H1 (cell line): Measurements from ENCODE around the gene NOS1AP. TPM values are rescaled to one million over a fixed set of nuclear protein-coding genes. Genes with fewer than 3 reads are reported as not detected.

Experiments used
- CTCF ChIA-PET: fragments of 300-600 bp; sonication (Branson Sonifier 250); formaldehyde crosslinking; loops from one replicate; lab custom pipeline; 2021; ENCODE audit not compliant: partially characterized antibody; lab: Charles Lee
- POLR2A ChIA-PET: fragments of 300-600 bp; sonication (Branson Sonifier 250); formaldehyde crosslinking; loops from one replicate; lab custom pipeline; 2021; ENCODE audit warnings: inconsistent platforms; ENCODE audit not compliant: partially characterized antibody; lab: Charles Lee
- DNase-seq, 2 experiments: peaks; one replicate each; pipeline versions ENCODE4 v3.0.0 to v3.0.0-alpha.2; 2010 to 2022; ENCODE audit warnings: low spot score in 2 of 2, low read depth in 1 of 2, mixed read lengths in 1 of 2
- FAIRE-seq: peaks from 2 replicates; lab custom pipeline; 2011; peaks lifted over from hg19 to GRCh38; lab: Jason Lieb, UNC
- H2AFZ ChIP-seq: 2 replicates; pipeline ENCODE4 v1.8.1; 2012; ENCODE audit warnings: low read length, inconsistent platforms
- H2AK5ac ChIP-seq: 2 replicates; pipeline ENCODE4 v1.6.1; 2013; ENCODE audit warnings: low read depth, low read length
- H2BK120ac ChIP-seq: replicated peaks from 2 replicates; pipeline ENCODE3; 2013; ENCODE audit warnings: low read depth, low read length, inconsistent platforms
- H2BK12ac ChIP-seq: 2 replicates; pipeline ENCODE4 v1.6.1; 2013; ENCODE audit warnings: low read depth, low read length
- H2BK15ac ChIP-seq: 2 replicates; pipeline ENCODE4 v1.6.1; 2013; ENCODE audit warnings: low read length
- H2BK20ac ChIP-seq: 2 replicates; pipeline ENCODE4 v1.6.1; 2013; ENCODE audit warnings: low read length
- H2BK5ac ChIP-seq: 2 replicates; pipeline ENCODE4 v1.6.1; 2013; ENCODE audit warnings: low read depth, low read length
- H3K14ac ChIP-seq: 2 replicates; pipeline ENCODE4 v1.6.1; 2013; ENCODE audit warnings: inconsistent platforms; ENCODE audit not compliant: insufficient read length
- H3K18ac ChIP-seq: 2 replicates; pipeline ENCODE4 v1.6.1; 2013; ENCODE audit warnings: low read length; ENCODE audit errors: extremely low read depth
- H3K23ac ChIP-seq: 2 replicates; pipeline ENCODE4 v1.6.1; 2013; ENCODE audit warnings: inconsistent platforms; ENCODE audit not compliant: insufficient read length
- H3K23me2 ChIP-seq: 2 replicates; pipeline ENCODE4 v1.6.1; 2013; ENCODE audit warnings: low read depth, low read length
- H3K27ac ChIP-seq: 2 replicates; pipeline ENCODE4 v1.6.1; 2011; ENCODE audit warnings: low read depth, low read length, inconsistent platforms
- H3K27me3 ChIP-seq, 4 experiments: replicated peaks in 1 of 4; 1 replicate in 1 of 4; 2 replicates in 3 of 4; pipeline versions ENCODE4 v1.6.1 to v1.8.1; 2011 to 2013; ENCODE audit warnings: low read length in 3 of 4, mild to moderate bottlenecking in 3 of 4, inconsistent platforms in 2 of 4, mixed read lengths in 2 of 4, moderate library complexity in 1 of 4; ENCODE audit not compliant: control insufficient read depth in 3 of 4, insufficient read depth in 3 of 4; ENCODE audit errors: extremely low read depth in 1 of 4
- H3K36me3 ChIP-seq, 4 experiments: 2 replicates each; pipeline versions ENCODE4 v1.6.1 to v1.8.1; 2011 to 2013; ENCODE audit warnings: mild to moderate bottlenecking in 4 of 4, low read length in 3 of 4, moderate library complexity in 2 of 4, control low read depth in 1 of 4, inconsistent platforms in 1 of 4; ENCODE audit not compliant: insufficient read depth in 4 of 4, control insufficient read depth in 2 of 4
- H3K4ac ChIP-seq: replicated peaks from 2 replicates; pipeline ENCODE3; 2013; ENCODE audit warnings: low read length, low read depth, mixed read lengths, inconsistent platforms; ENCODE audit not compliant: insufficient read length
- H3K4me1 ChIP-seq, 4 experiments: replicated peaks in 1 of 4; 1 replicate in 1 of 4; 2 replicates in 3 of 4; pipeline versions ENCODE4 v1.6.1 to v1.8.1; 2011 to 2013; ENCODE audit warnings: low read length in 3 of 4, inconsistent platforms in 2 of 4, mixed read lengths in 1 of 4; ENCODE audit not compliant: insufficient read depth in 4 of 4, control insufficient read depth in 3 of 4
- H3K4me2 ChIP-seq, 2 experiments: 2 replicates each; pipeline versions ENCODE4 v1.6.1 to v1.8.1; 2011 to 2013; ENCODE audit warnings: low read depth in 2 of 2, low read length in 2 of 2, control low read depth in 1 of 2, inconsistent platforms in 1 of 2, mild to moderate bottlenecking in 1 of 2; ENCODE audit not compliant: insufficient read depth in 1 of 2
- H3K4me3 ChIP-seq, 4 experiments: fragments of 200-600, 300-600 bp in 1 of 4; sonication (generic), shearing (Covaris generic), sonication (Bioruptor Twin) in 1 of 4; 2 replicates each; pipeline versions ENCODE4 v1.5.1 to v1.8.1; 2011 to 2016; ENCODE audit warnings: low read length in 4 of 4, low read depth in 3 of 4, control low read depth in 2 of 4, inconsistent platforms in 2 of 4, mild to moderate bottlenecking in 2 of 4, mixed read lengths in 1 of 4, moderate library complexity in 1 of 4; ENCODE audit not compliant: insufficient read depth in 2 of 4; ENCODE audit errors: extremely low read depth in 1 of 4
- H3K56ac ChIP-seq: replicated peaks from 2 replicates; pipeline ENCODE3; 2013; ENCODE audit warnings: low read depth, mild to moderate bottlenecking, mixed read lengths, low read length, inconsistent platforms; ENCODE audit not compliant: insufficient read length
- H3K79me1 ChIP-seq: 2 replicates; pipeline ENCODE4 v1.6.1; 2013; ENCODE audit warnings: low read depth, low read length, control low read depth
- H3K79me2 ChIP-seq, 2 experiments: 2 replicates each; pipeline versions ENCODE4 v1.6.1 to v1.8.1; 2012 to 2013; ENCODE audit warnings: low read length in 2 of 2, mild to moderate bottlenecking in 2 of 2, inconsistent platforms in 1 of 2; ENCODE audit not compliant: insufficient read depth in 2 of 2, control insufficient read depth in 1 of 2
- H3K9ac ChIP-seq, 4 experiments: replicated peaks in 1 of 4; 1 replicate in 1 of 4; 2 replicates in 3 of 4; pipeline versions ENCODE4 v1.6.1 to v1.8.1; 2011 to 2013; ENCODE audit warnings: low read depth in 3 of 4, low read length in 3 of 4, control low read depth in 2 of 4, mild to moderate bottlenecking in 2 of 4, moderate library complexity in 2 of 4, inconsistent platforms in 1 of 4; ENCODE audit errors: extremely low read depth in 1 of 4
- H3K9me3 ChIP-seq, 2 experiments: 2 replicates each; pipeline versions ENCODE4 v1.6.1 to v1.8.1; 2012 to 2013; ENCODE audit warnings: mild to moderate bottlenecking in 2 of 2, moderate library complexity in 2 of 2, control low read depth in 1 of 2, inconsistent platforms in 1 of 2, low read depth in 1 of 2, low read length in 1 of 2, mixed read lengths in 1 of 2; ENCODE audit not compliant: insufficient read depth in 2 of 2
- H4K20me1 ChIP-seq, 2 experiments: replicated peaks in 1 of 2; 2 replicates each; pipeline versions ENCODE3 to v1.8.1; 2011 to 2013; ENCODE audit warnings: inconsistent platforms in 2 of 2, low read length in 2 of 2, mild to moderate bottlenecking in 1 of 2; ENCODE audit not compliant: insufficient read depth in 2 of 2, control insufficient read depth in 1 of 2
- H4K5ac ChIP-seq: 2 replicates; pipeline ENCODE4 v1.6.1; 2013; ENCODE audit warnings: low read length, low read depth, mixed read lengths, inconsistent platforms; ENCODE audit not compliant: insufficient read length
- H4K8ac ChIP-seq: 2 replicates; pipeline ENCODE4 v1.8.0; 2013; ENCODE audit warnings: mild to moderate bottlenecking, moderate library complexity, low read length, inconsistent platforms; ENCODE audit not compliant: insufficient read depth; ENCODE audit errors: extremely low read depth
- H4K91ac ChIP-seq: replicated peaks from 2 replicates; pipeline ENCODE3; 2013; ENCODE audit warnings: low read length, mixed read lengths, inconsistent platforms; ENCODE audit not compliant: insufficient read length
- ATF3 ChIP-seq: IDR thresholded peaks from 2 replicates; pipeline ENCODE4 v1.6.1; 2011; ENCODE audit warnings: low read depth, mild to moderate bottlenecking, low read length; ENCODE audit not compliant: insufficient read depth
- CEBPB ChIP-seq: IDR thresholded peaks from 2 replicates; pipeline ENCODE4 v1.6.1; 2012; ENCODE audit warnings: low read depth, low read length
- CTCF ChIP-seq, 3 experiments: IDR thresholded peaks; 1 replicate in 2 of 3; 2 replicates in 1 of 3; pipeline versions ENCODE4 v1.5.1 to v1.6.1; 2011; ENCODE audit warnings: low read length in 3 of 3, mild to moderate bottlenecking in 3 of 3, inconsistent platforms in 2 of 3, low read depth in 1 of 3, moderate library complexity in 1 of 3; ENCODE audit not compliant: insufficient read depth in 1 of 3; ENCODE audit errors: control extremely low read depth in 1 of 3
- GTF2F1 ChIP-seq: IDR thresholded peaks from 2 replicates; pipeline ENCODE4 v1.6.1; 2012; ENCODE audit warnings: low read depth, low read length, improper control_type of control experiment, borderline replicate concordance
- HDAC6 ChIP-seq: IDR thresholded peaks from one replicate; pipeline ENCODE4 v1.7.1; 2012; ENCODE audit warnings: low read depth, mild to moderate bottlenecking, inconsistent platforms, low read length, moderate library complexity
- KDM1A ChIP-seq: fragments of 200-600, 300-600 bp; sonication (generic); IDR thresholded peaks from 2 replicates; pipeline ENCODE4 v1.7.1; 2016; ENCODE audit warnings: mild to moderate bottlenecking, low read length, borderline replicate concordance
- MAFK ChIP-seq: IDR thresholded peaks from 2 replicates; pipeline ENCODE4 v1.6.1; 2012; ENCODE audit warnings: low read depth, mild to moderate bottlenecking, improper control_type of control experiment, low read length
- POLR2AphosphoS5 ChIP-seq: IDR thresholded peaks from 2 replicates; pipeline ENCODE4 v1.6.1; 2011; ENCODE audit warnings: low read depth, low read length
- POU5F1 ChIP-seq: IDR thresholded peaks from 2 replicates; pipeline ENCODE4 v1.6.1; 2011; ENCODE audit warnings: low read depth, mild to moderate bottlenecking, low read length, moderate library complexity
- TAF7 ChIP-seq: optimal IDR thresholded peaks from 2 replicates; pipeline ENCODE3; 2011; ENCODE audit warnings: low read depth, mild to moderate bottlenecking, inconsistent platforms, low read length, moderate library complexity, borderline replicate concordance
- WGBS, 2 experiments: shearing (Covaris generic) in 1 of 2; methylation state at CpG; one replicate each; pipeline versions ENCODE4 v1.1.6 to v1.1.7; 2013 to 2015; ENCODE audit warnings: low lambda C conversion rate in 2 of 2, mixed read lengths in 2 of 2, inconsistent platforms in 1 of 2, low coverage in 1 of 2, missing lambda C conversion rate in 1 of 2; ENCODE audit not compliant: insufficient replicate concordance in 2 of 2, insufficient coverage in 1 of 2, insufficient read length in 1 of 2; ENCODE audit errors: extremely low coverage in 1 of 2, missing lambda C conversion rate in 1 of 2; 5-methylcytosine and 5-hydroxymethylcytosine counted together
- polyA plus RNA-seq, 7 experiments: library from polyadenylated mRNA; depleted of rRNA in 3 of 7; stranded (reverse) in 5 of 7; unstranded in 2 of 7; fragments of >200 nt in 5 of 7; fragments of 200-250 nt in 2 of 7; gene quantifications; 1 replicate in 5 of 7; 2 replicates in 1 of 7; 4 replicates in 1 of 7; pipeline versions ENCODE4 v1.2.1 to v1.2.3, GENCODE V29; 2011 to 2013; ENCODE audit warnings: missing spikeins in 2 of 7, mixed read lengths in 2 of 7
- total RNA-seq: library from RNA; stranded (reverse); fragmentation: NEBNext Ultra II Directional; extraction: Animal tissue kit (Norgen Biotek cat#: 25700); gene quantifications from 2 replicates; pipeline ENCODE4 v1.2.1, GENCODE V29; 2021

NOS1AP gene
- total and polyA plus RNA-seq, 2 of the 8 experiments (the other 6 are each of a cell fraction or from before 2014, with no cell fraction given): 2.4 to 12.1 TPM

- 84% methylated on average over 2 of the region's 2 CpGs; no CpG with 5 or more reads in 1 of the 2 experiments for WGBS, 2 experiments
- Histone ChIP-seq H3K36me3 (no peaks in the 10 kb centered on the region), H3K4me2 (no peak overlapping the region), H2BK120ac (no peak overlapping the region), H3K9ac (no peak overlapping the region), H3K23ac (no peak overlapping the region), H3K23me2 (peaks cover 10% of the 10 kb centered on the region), H3K27me3 (peaks cover 1 to 30% (median 23%) of the 10 kb centered on the region in 4 experiments), H2AFZ (no peak overlapping the region), H3K4me3 (no peak overlapping the region), H2AK5ac (no peak overlapping the region), H3K18ac (no peak overlapping the region), H4K8ac (no peak overlapping the region), H4K5ac (no peak overlapping the region), H4K91ac (no peak overlapping the region), H2BK12ac (no peak overlapping the region), H3K14ac (no peak overlapping the region), H2BK15ac (no peak overlapping the region), H3K4ac (no peak overlapping the region), H2BK20ac (no peak overlapping the region), H3K4me1 (peaks cover 4 to 11% (median 8%) of the 10 kb centered on the region in 4 experiments), H3K27ac (no peak overlapping the region), H2BK5ac (no peak overlapping the region), H3K79me2 (no peaks in the 10 kb centered on the region), H3K56ac (no peak overlapping the region), H3K9me3 (no peaks in the 10 kb centered on the region), H3K79me1 (no peaks in the 10 kb centered on the region), H4K20me1 (peaks cover 0 to 3% of the 10 kb centered on the region in 2 experiments)
- FAIRE-seq: no peak
- DNase-seq: no peak
- ChIA-PET POLR2A (interaction anchor here (0.7 kb wide), 1 partner anchor 15 kb away, joined by 4 read pairs; no protein-coding TSS in a partner anchor), CTCF (interaction anchor here (2.5 to 2.7 kb wide), 3 partner anchors 9 to 233 kb away, joined by 6 to 22 read pairs (median 12); no protein-coding TSS in a partner anchor)
- TF ChIP-seq CTCF (IDR thresholded peaks at IDR 0.05; ENCODE audit: control extremely low read depth in 1 of 3, insufficient read depth in 1 of 3, low read depth in 1 of 3, low read length in 3 of 3): no peak
- no peak for TF ChIP-seq KDM1A
- TF ChIP-seq HDAC6: no peak
- TF ChIP-seq CEBPB: no peak
- TF ChIP-seq POU5F1: no peak
- TF ChIP-seq TAF7: no peak
- TF ChIP-seq GTF2F1: no peak
- TF ChIP-seq POLR2AphosphoS5: no peak
- no peak for TF ChIP-seq MAFK
- TF ChIP-seq ATF3: no peak
These were observed 44.0 kb upstream of the NOS1AP start for GRCh38 chr1:162025541-162025940.
